Measurements from ENCODE around the gene GNG11. TPM values are rescaled to one million over a fixed set of nuclear protein-coding genes. Genes with fewer than 3 reads are reported as not detected.
A peak's percentile ranks its signal among the peaks of the same experiment; 100 is the strongest.

The GNG11 gene
- total and polyA plus RNA-seq, 8 donors: 15.6 to 54.5 (median 46.5) TPM

DNA sequence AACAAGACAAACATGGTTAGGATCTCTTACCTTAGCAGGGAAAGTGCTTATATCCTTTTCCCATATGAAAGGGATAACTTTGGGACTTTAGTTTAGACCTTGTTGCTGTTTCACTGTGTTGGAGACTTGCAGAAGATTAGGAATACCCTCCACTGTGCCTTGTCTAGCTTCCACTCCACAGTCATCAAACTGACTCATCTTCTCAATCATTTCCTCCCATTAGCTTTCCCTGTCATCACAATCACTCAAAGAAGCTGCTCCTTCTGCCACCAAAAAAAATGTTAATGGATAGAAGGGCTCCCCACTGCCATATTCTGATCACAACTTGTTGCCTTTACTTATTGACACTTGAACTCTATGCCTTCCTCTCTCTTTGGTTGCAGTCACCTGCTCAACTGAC is 16.8 kb downstream of the GNG11 start:
- no peak overlapping the region for H3K4me3 ChIP-seq
- ATAC-seq (no peak), DNase-seq (no peak)
- no peaks in the 10 kb centered on the region for H3K4me1 ChIP-seq
- H3K36me3 ChIP-seq: no peaks in the 10 kb centered on the region
- H3K9me3 ChIP-seq: no peaks in the 10 kb centered on the region
- no peak overlapping the region for H3K27ac ChIP-seq
- intact Hi-C loops (cut with DNase I): no loop called here
- TF ChIP-seq, protein P1, sequence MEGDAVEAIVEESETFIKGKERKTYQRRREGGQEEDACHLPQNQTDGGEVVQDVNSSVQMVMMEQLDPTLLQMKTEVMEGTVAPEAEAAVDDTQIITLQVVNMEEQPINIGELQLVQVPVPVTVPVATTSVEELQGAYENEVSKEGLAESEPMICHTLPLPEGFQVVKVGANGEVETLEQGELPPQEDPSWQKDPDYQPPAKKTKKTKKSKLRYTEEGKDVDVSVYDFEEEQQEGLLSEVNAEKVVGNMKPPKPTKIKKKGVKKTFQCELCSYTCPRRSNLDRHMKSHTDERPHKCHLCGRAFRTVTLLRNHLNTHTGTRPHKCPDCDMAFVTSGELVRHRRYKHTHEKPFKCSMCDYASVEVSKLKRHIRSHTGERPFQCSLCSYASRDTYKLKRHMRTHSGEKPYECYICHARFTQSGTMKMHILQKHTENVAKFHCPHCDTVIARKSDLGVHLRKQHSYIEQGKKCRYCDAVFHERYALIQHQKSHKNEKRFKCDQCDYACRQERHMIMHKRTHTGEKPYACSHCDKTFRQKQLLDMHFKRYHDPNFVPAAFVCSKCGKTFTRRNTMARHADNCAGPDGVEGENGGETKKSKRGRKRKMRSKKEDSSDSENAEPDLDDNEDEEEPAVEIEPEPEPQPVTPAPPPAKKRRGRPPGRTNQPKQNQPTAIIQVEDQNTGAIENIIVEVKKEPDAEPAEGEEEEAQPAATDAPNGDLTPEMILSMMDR (IDR thresholded peaks at IDR 0.05): no peak
- H3K27me3 ChIP-seq: no peaks in the 10 kb centered on the region

DNA sequence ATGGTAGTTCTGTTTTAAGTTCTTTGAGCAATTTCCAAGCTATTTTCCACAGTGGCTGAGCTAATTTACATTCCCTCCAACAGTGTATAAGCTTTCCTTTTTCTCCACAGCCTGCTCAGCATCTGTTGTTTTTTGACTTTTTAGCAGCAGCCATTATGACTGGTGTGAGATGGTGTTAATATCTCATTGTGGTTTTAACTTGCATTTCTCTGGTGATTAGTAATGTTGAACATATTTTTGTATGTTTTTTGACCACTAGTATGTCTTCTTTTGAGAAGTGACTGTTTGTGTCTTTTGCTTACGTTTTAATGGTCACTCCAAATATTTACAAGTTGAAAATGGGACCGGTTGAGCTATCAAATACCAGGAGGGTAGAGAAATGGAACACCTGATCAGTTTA is 20.4 kb downstream of the GNG11 start:
- H3K4me3 ChIP-seq: no peak overlapping the region
- DNase-seq (no peak), ATAC-seq (no peak)
- H3K4me1 ChIP-seq: no peaks in the 10 kb centered on the region
- H3K36me3 ChIP-seq: no peaks in the 10 kb centered on the region
- intact Hi-C loops (cut with DNase I): no loop called here
- no peaks in the 10 kb centered on the region for H3K9me3 ChIP-seq
- no peak overlapping the region for H3K27ac ChIP-seq
- no peaks in the 10 kb centered on the region for H3K27me3 ChIP-seq
- TF ChIP-seq, protein P1 (IDR thresholded peaks at IDR 0.05): no peak

DNA sequence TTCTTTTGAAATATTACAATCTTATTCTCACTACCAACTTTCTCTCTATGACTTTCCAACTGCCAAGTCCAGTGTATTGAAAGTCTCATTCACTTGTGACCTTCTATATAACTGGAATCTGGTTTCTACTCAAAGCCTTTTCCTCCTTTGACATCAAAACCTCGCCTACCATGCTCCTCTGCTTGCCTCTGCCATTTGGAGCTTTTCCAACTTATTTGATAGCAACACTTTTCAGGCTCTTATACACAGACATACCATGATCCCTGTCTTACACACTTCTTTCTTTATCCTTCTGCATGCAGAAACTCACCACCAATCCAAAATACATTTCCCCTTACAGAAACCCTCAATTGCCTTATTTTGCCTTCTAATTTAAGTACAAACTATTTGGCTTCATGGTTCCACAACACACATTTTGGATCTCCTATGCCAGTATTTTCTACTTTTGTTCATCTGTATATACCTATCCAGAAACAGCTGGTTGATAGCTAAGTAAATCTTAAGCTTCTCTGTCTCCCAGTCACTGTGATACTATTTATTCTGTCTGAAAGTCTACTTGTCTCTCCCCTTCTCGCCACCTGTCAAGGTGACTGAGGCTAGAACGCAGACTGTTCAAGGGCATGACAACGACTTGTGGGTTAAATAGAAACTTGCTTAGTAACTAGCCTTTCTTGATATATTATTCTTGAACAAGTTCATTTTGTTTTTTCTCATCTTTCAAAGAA is 22.4 kb downstream of the GNG11 start:
- ATAC-seq (no peak), DNase-seq (no peak)
- Histone ChIP-seq H3K4me3 (no peak overlapping the region), H3K4me1 (no peaks in the 10 kb centered on the region), H3K9me3 (no peaks in the 10 kb centered on the region), H3K27ac (peak overlapping the region in 1 of 2 donors; percentile 48), H3K36me3 (no peaks in the 10 kb centered on the region), H3K27me3 (no peaks in the 10 kb centered on the region)
- TF ChIP-seq, protein P1 (IDR thresholded peaks at IDR 0.05): no peak
- intact Hi-C loops (cut with DNase I): no loop called here

DNA sequence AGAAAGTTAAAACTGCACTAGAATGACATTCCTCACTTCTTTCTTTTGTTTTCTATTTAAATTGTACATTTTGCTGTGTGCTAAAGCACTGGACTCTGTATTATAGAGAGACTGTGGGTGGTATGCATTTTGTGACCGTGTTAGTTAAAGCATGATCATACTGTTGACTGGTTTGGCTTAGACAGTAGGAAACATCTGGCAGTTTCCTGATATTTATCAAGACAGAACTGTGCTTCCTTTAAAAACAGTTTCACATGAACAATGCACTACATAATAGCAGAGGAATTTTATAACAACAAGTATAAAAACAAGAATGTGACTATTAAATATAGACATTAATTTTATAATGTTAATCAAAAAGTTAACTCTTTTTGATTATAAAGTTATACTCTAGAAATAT is 23.1 kb downstream of the GNG11 start:
- peak in 1 of 4 donors; percentile 46 for DNase-seq
- TF ChIP-seq, protein P1 (IDR thresholded peaks at IDR 0.05): no peak
- Histone ChIP-seq H3K27me3 (no peaks in the 10 kb centered on the region), H3K4me3 (no peak overlapping the region), H3K9me3 (no peaks in the 10 kb centered on the region), H3K36me3 (no peaks in the 10 kb centered on the region), H3K27ac (peak overlapping the region in 1 of 2 donors; percentile 48), H3K4me1 (no peaks in the 10 kb centered on the region)
- intact Hi-C loops (cut with DNase I): no loop called here
- peak; percentile 39 for ATAC-seq

DNA sequence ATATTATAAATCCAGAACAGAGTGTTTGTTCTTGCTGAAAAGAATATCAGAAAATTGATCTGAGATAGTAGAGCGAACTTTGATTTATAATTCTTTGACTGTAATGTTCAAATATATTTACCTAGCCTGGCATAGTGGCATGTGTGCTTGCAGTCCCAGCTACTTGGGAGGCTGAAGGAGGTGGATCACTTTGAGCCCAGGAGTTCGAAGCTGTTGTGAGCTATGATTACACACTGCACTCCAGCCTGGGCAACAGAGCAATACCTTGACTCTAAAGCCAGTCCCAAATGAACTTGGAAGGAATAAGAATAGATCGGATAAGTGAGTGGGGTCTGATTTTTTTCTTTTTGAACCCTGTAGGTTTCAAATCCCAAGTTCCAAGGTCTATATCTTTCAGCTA is 23.5 kb downstream of the GNG11 start:
- peak overlapping the region in 1 of 2 donors; percentile 34 for H3K27ac ChIP-seq
- intact Hi-C loops (cut with DNase I): no loop called here

More for the DNA sequence above, 23.5 kb downstream of the GNG11 start:
- Histone ChIP-seq H3K4me1 (no peaks in the 10 kb centered on the region), H3K36me3 (no peaks in the 10 kb centered on the region), H3K27me3 (no peaks in the 10 kb centered on the region), H3K4me3 (no peak overlapping the region), H3K9me3 (no peaks in the 10 kb centered on the region)
- DNase-seq (no peak), ATAC-seq (no peak)
- TF ChIP-seq, protein P1 (IDR thresholded peaks at IDR 0.05): no peak

Data from left lung (tissue), 10 donors.